ENCODE measurements around the gene SCN1A.
"Not testable (repeated sequence)": the region's sequence is repeated elsewhere in the genome, so short reads cannot be mapped to it uniquely, and the experiment has no call there.

Gene SCN1A

GRCh38 chr2:166135152-166135848, 7.5 kb upstream of the SCN1A start:
- DNase-seq = no peak

- DNase-seq = no peak
Measured at GRCh38 chr2:166134252-166135151, 6.7 kb upstream of the SCN1A start.

GRCh38 chr2:166133653-166134052, 5.8 kb upstream of the SCN1A start:
- no peak for DNase-seq

- no peak for DNase-seq
Measured at GRCh38 chr2:166128156-166128505, 311 bp upstream of the SCN1A start.

- no peak for DNase-seq
Measured at GRCh38 chr2:166126007-166126639, 1.7 kb downstream of the SCN1A start.

GRCh38 chr2:166125557-166125956, 2.3 kb downstream of the SCN1A start:
- DNase-seq = no peak

- no peak for DNase-seq
Measured at GRCh38 chr2:166118180-166118579, 9.6 kb downstream of the SCN1A start.

GRCh38 chr2:166117491-166117890, 10.3 kb downstream of the SCN1A start:
- DNase-seq = no peak

GRCh38 chr2:166115589-166115988, 12.2 kb downstream of the SCN1A start:
- DNase-seq = no peak

- no peak for DNase-seq
Measured at GRCh38 chr2:166112193-166112605, 15.6 kb downstream of the SCN1A start.

GRCh38 chr2:166106431-166107015, 21.3 kb downstream of the SCN1A start:
- DNase-seq = no peak

- no peak for DNase-seq
Measured at GRCh38 chr2:166104773-166105172, 23.0 kb downstream of the SCN1A start.

- no peak for DNase-seq
Measured at GRCh38 chr2:166104084-166104483, 23.7 kb downstream of the SCN1A start.

GRCh38 chr2:166103277-166103676, 24.5 kb downstream of the SCN1A start:
- DNase-seq = not testable (repeated sequence)

GRCh38 chr2:166094325-166094724, 33.5 kb downstream of the SCN1A start:
- no peak for DNase-seq

- DNase-seq = no peak
Measured at GRCh38 chr2:166092889-166093288, 34.9 kb downstream of the SCN1A start.

- DNase-seq = no peak
Measured at GRCh38 chr2:166091439-166091838, 36.4 kb downstream of the SCN1A start.

- DNase-seq = no peak
Measured at GRCh38 chr2:166090908-166091307, 36.9 kb downstream of the SCN1A start.

GRCh38 chr2:166090346-166090745, 37.5 kb downstream of the SCN1A start:
- DNase-seq = no peak

- no peak for DNase-seq
Measured at GRCh38 chr2:166088634-166089033, 39.2 kb downstream of the SCN1A start.

- DNase-seq = no peak
Measured at GRCh38 chr2:166084301-166084700, 43.5 kb downstream of the SCN1A start.

- no peak for DNase-seq
Measured at GRCh38 chr2:166082736-166083135, 45.1 kb downstream of the SCN1A start.

GRCh38 chr2:166081852-166082251, 46.0 kb downstream of the SCN1A start:
- DNase-seq = no peak
